IPS DF 6.9 (cell line): ENCODE data around the gene ESCO1.
"Not testable (repeated sequence)": the region's sequence is repeated elsewhere in the genome, so short reads cannot be mapped to it uniquely, and the experiment has no call there.

Experiments used
- DNase-seq: peaks from one replicate; pipeline ENCODE4 v3.0.0-alpha.2; 2013; ENCODE audit warnings: low read depth, low spot score
- H3K27ac ChIP-seq: one replicate; pipeline ENCODE4 v1.5.1; 2013; ENCODE audit warnings: low read length, control low read depth
- H3K27me3 ChIP-seq: 2 replicates; pipeline ENCODE4 v1.6.1; 2013; ENCODE audit warnings: mild to moderate bottlenecking, low read length; ENCODE audit not compliant: control insufficient read depth, insufficient read depth
- H3K36me3 ChIP-seq: 2 replicates; pipeline ENCODE4 v1.6.1; 2013; ENCODE audit warnings: low read length; ENCODE audit not compliant: control insufficient read depth, insufficient read depth
- H3K4me1 ChIP-seq: 2 replicates; pipeline ENCODE4 v1.6.1; 2013; ENCODE audit warnings: low read length; ENCODE audit not compliant: control insufficient read depth, insufficient read depth
- H3K4me3 ChIP-seq: 2 replicates; pipeline ENCODE4 v1.5.1; 2013; ENCODE audit warnings: mild to moderate bottlenecking, low read length
- H3K9me3 ChIP-seq: 2 replicates; pipeline ENCODE4 v1.6.1; 2013; ENCODE audit warnings: low read length, inconsistent platforms; ENCODE audit not compliant: control insufficient read depth, insufficient read depth
- WGBS: extraction: QIAGEN DNeasy Blood & Tissue Kit; methylation state at CpG from one replicate; pipeline ENCODE4 v1.1.7; 2013; ENCODE audit warnings: mixed read lengths, missing lambda C conversion rate; ENCODE audit not compliant: insufficient read length, insufficient coverage; 5-methylcytosine and 5-hydroxymethylcytosine counted together

ESCO1 gene

GRCh38 chr18:21611401-21612124, 11.1 kb upstream of the ESCO1 start:
- not testable (repeated sequence) for H3K27me3 ChIP-seq, H3K9me3 ChIP-seq, DNase-seq, H3K4me3 ChIP-seq, H3K4me1 ChIP-seq, H3K36me3 ChIP-seq, H3K27ac ChIP-seq
- WGBS: no CpG with 5 or more reads among the region's 30 CpGs

- no peak for DNase-seq
- Histone ChIP-seq H3K4me1 (no peaks in the 10 kb centered on the region), H3K27ac (no peak overlapping the region), H3K4me3 (no peak overlapping the region), H3K9me3 (no peaks in the 10 kb centered on the region), H3K36me3 (no peaks in the 10 kb centered on the region), H3K27me3 (no peaks in the 10 kb centered on the region)
These were observed 4.7 kb upstream of the ESCO1 start for GRCh38 chr18:21605213-21605612.

- Histone ChIP-seq H3K9me3 (no peaks in the 10 kb centered on the region), H3K4me1 (no peaks in the 10 kb centered on the region), H3K27ac (no peak overlapping the region), H3K36me3 (no peaks in the 10 kb centered on the region), H3K27me3 (no peaks in the 10 kb centered on the region), H3K4me3 (no peak overlapping the region)
- no peak for DNase-seq
- no CpG with 5 or more reads among the region's 2 CpGs for WGBS
These were observed 4.2 kb upstream of the ESCO1 start for GRCh38 chr18:21604671-21605070.

GRCh38 chr18:21602299-21602587, 1.7 kb upstream of the ESCO1 start:
- Histone ChIP-seq H3K27me3 (no peaks in the 10 kb centered on the region), H3K27ac (no peak overlapping the region), H3K36me3 (no peaks in the 10 kb centered on the region), H3K9me3 (no peaks in the 10 kb centered on the region), H3K4me1 (no peaks in the 10 kb centered on the region; the same call in 1 of the 2 replicates), H3K4me3 (no peak overlapping the region)
- DNase-seq: no peak
- WGBS: no CpG with 5 or more reads among the region's 5 CpGs

- H3K4me3 ChIP-seq: peak overlapping the region; percentile 78
- H3K9me3 ChIP-seq: no peaks in the 10 kb centered on the region
- H3K27ac ChIP-seq: no peak overlapping the region
- H3K4me1 ChIP-seq: no peaks in the 10 kb centered on the region; the same call in 1 of the 2 replicates
- DNase-seq: no peak
- WGBS: no CpG with 5 or more reads among the region's 67 CpGs
- H3K36me3 ChIP-seq: no peaks in the 10 kb centered on the region
- no peaks in the 10 kb centered on the region for H3K27me3 ChIP-seq
These were observed 649 bp downstream of the ESCO1 start for GRCh38 chr18:21599585-21600525.

GRCh38 chr18:21598726-21599584, 1.5 kb downstream of the ESCO1 start:
- WGBS: no CpG with 5 or more reads among the region's 18 CpGs
- Histone ChIP-seq H3K27ac (no peak overlapping the region), H3K9me3 (no peaks in the 10 kb centered on the region), H3K4me3 (peak overlapping the region; percentile 78; the same call in 1 of the 2 replicates), H3K27me3 (no peaks in the 10 kb centered on the region), H3K4me1 (no peaks in the 10 kb centered on the region; the same call in 1 of the 2 replicates), H3K36me3 (no peaks in the 10 kb centered on the region)
- DNase-seq: no peak

- Histone ChIP-seq H3K36me3 (no peaks in the 10 kb centered on the region), H3K9me3 (no peaks in the 10 kb centered on the region), H3K27me3 (no peaks in the 10 kb centered on the region), H3K4me3 (no peak overlapping the region), H3K4me1 (no peaks in the 10 kb centered on the region; the same call in 1 of the 2 replicates), H3K27ac (no peak overlapping the region)
- DNase-seq: no peak
- no CpG with 5 or more reads among the region's 1 CpG for WGBS
These were observed 2.9 kb downstream of the ESCO1 start for GRCh38 chr18:21597620-21598019.

- H3K4me3 ChIP-seq: no peak overlapping the region
- H3K27ac ChIP-seq: no peak overlapping the region
- no peaks in the 10 kb centered on the region for H3K27me3 ChIP-seq
- DNase-seq: no peak
- H3K4me1 ChIP-seq: no peaks in the 10 kb centered on the region; the same call in 1 of the 2 replicates
- H3K9me3 ChIP-seq: no peaks in the 10 kb centered on the region
- WGBS: no CpG with 5 or more reads among the region's 7 CpGs
- H3K36me3 ChIP-seq: no peaks in the 10 kb centered on the region
These were observed 6.8 kb downstream of the ESCO1 start for GRCh38 chr18:21593540-21594257.

- not testable (repeated sequence) for H3K4me1 ChIP-seq, H3K27me3 ChIP-seq, H3K27ac ChIP-seq, H3K4me3 ChIP-seq, DNase-seq, H3K9me3 ChIP-seq, H3K36me3 ChIP-seq
- WGBS: no CpG with 5 or more reads among the region's 33 CpGs
These were observed 8.1 kb downstream of the ESCO1 start for GRCh38 chr18:21592361-21592760.

- Histone ChIP-seq H3K36me3 (no peaks in the 10 kb centered on the region), H3K9me3 (no peaks in the 10 kb centered on the region), H3K4me1 (no peaks in the 10 kb centered on the region), H3K27me3 (no peaks in the 10 kb centered on the region), H3K27ac (no peak overlapping the region), H3K4me3 (no peak overlapping the region)
- DNase-seq: no peak
- WGBS: no CpG with 5 or more reads among the region's 5 CpGs
These were observed 16.1 kb downstream of the ESCO1 start for GRCh38 chr18:21584391-21584790.
